Common myeloid progenitor, CD34-positive (primary cell): ENCODE data around the gene MCC.
"Not testable (repeated sequence)": the region's sequence is repeated elsewhere in the genome, so short reads cannot be mapped to it uniquely, and the experiment has no call there.

ENCODE experiments used
- CTCF ChIA-PET: fragments of 350-600 bp; sonication (Branson Sonifier 250); formaldehyde crosslinking; loops from one replicate; lab custom pipeline; 2021; ENCODE audit warnings: antibody characterized with exemption; lab: Charles Lee
- POLR2A ChIA-PET: fragments of 350-600 bp; sonication (Branson Sonifier 250); formaldehyde crosslinking; loops from one replicate; lab custom pipeline; 2021; ENCODE audit warnings: antibody characterized with exemption; lab: Charles Lee
- DNase-seq, 3 donors: peaks; one replicate each; pipeline versions ENCODE4 v3.0.0 to v3.0.0-alpha.2; 2013
- H3K27ac ChIP-seq, 2 experiments: 1 replicate in 1 of 2; 2 replicates in 1 of 2; pipeline ENCODE4 v1.7.0; 2013; ENCODE audit warnings: inconsistent platforms in 2 of 2, low read length in 2 of 2, mild to moderate bottlenecking in 2 of 2, low read depth in 1 of 2, moderate library complexity in 1 of 2; ENCODE audit not compliant: severe bottlenecking in 2 of 2, insufficient read depth in 1 of 2, poor library complexity in 1 of 2
- H3K27me3 ChIP-seq, 5 experiments: replicated peaks in 2 of 5; 1 replicate in 3 of 5; 2 replicates in 2 of 5; pipeline versions ENCODE4 v1.6.1 to v1.7.0; 2013; ENCODE audit warnings: low read length in 4 of 5, mild to moderate bottlenecking in 2 of 5, moderate library complexity in 2 of 5, inconsistent platforms in 1 of 5; ENCODE audit not compliant: insufficient read depth in 5 of 5, control insufficient read depth in 4 of 5
- H3K36me3 ChIP-seq, 4 experiments: 1 replicate in 2 of 4; 2 replicates in 2 of 4; pipeline versions ENCODE4 v1.6.1 to v1.7.0; 2013; ENCODE audit warnings: low read length in 3 of 4, control low read depth in 1 of 4, mild to moderate bottlenecking in 1 of 4; ENCODE audit not compliant: control insufficient read depth in 4 of 4, insufficient read depth in 4 of 4
- H3K4me1 ChIP-seq, 4 experiments: 1 replicate in 3 of 4; 2 replicates in 1 of 4; pipeline versions ENCODE4 v1.6.1 to v1.7.1; 2013; ENCODE audit warnings: low read length in 3 of 4, mild to moderate bottlenecking in 3 of 4, control low read depth in 1 of 4, inconsistent platforms in 1 of 4, moderate library complexity in 1 of 4; ENCODE audit not compliant: control insufficient read depth in 4 of 4, insufficient read depth in 4 of 4; ENCODE audit errors: control extremely low read depth in 1 of 4
- H3K4me3 ChIP-seq, 7 experiments: 1 replicate in 4 of 7; 2 replicates in 3 of 7; pipeline versions ENCODE4 v1.5.1 to v1.7.0; 2013; ENCODE audit warnings: mild to moderate bottlenecking in 7 of 7, low read length in 6 of 7, moderate library complexity in 6 of 7, inconsistent platforms in 2 of 7, low read depth in 2 of 7, control low read depth in 1 of 7; ENCODE audit not compliant: insufficient read depth in 4 of 7, control insufficient read depth in 1 of 7; ENCODE audit errors: extremely low read depth in 1 of 7
- H3K9me3 ChIP-seq, 5 experiments: 1 replicate in 4 of 5; 2 replicates in 1 of 5; pipeline versions ENCODE4 v1.6.1 to v1.7.1; 2013; ENCODE audit warnings: low read length in 4 of 5, mild to moderate bottlenecking in 2 of 5, inconsistent platforms in 1 of 5, low read depth in 1 of 5, moderate library complexity in 1 of 5; ENCODE audit not compliant: control insufficient read depth in 4 of 5, insufficient read depth in 2 of 5; ENCODE audit errors: control extremely low read depth in 1 of 5
- WGBS: methylation state at CpG from one replicate; pipeline ENCODE4 v1.1.5; 2013; ENCODE audit not compliant: insufficient coverage; 5-methylcytosine and 5-hydroxymethylcytosine counted together

The MCC gene

DNA sequence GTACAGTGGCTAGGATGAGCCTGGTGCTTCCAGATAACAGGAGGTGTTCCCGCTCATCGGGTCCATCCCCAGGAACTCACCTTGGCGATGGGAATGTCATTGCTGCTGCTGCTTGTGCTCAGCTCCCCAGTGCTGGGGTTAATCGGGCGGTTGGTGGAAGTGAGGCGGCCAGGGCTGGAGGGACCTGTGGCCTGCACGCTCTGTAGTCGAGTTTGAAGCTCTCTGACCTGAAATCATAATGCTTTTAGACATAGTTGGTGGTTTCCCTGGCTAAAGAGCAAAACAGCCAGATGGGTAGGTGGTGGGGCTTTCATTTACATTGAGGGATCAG, 403.2 kb downstream of the MCC start:
- H3K9me3 ChIP-seq, result no peaks in the 10 kb centered on the region
- H3K36me3 ChIP-seq, result no peaks in the 10 kb centered on the region
- peaks cover 0 to 17% (median 3%) of the 10 kb centered on the region in 5 experiments for H3K27me3 ChIP-seq
- DNase-seq, result no peak
- POLR2A ChIA-PET, result no interaction called here
- H3K4me1 ChIP-seq, result no peaks in the 10 kb centered on the region
- H3K4me3 ChIP-seq, result no peak overlapping the region
- 94% methylated on average over 8 of the region's 8 CpGs for whole genome bisulfite sequencing
- CTCF ChIA-PET, result no interaction called here
- no peak overlapping the region for H3K27ac ChIP-seq

GRCh38 chr5:113084402-113085083, 403.7 kb downstream of the MCC start:
- Histone ChIP-seq H3K9me3 (no peaks in the 10 kb centered on the region), H3K4me3 (no peak overlapping the region), H3K27me3 (peaks cover 0 to 15% (median 0%) of the 10 kb centered on the region in 5 experiments), H3K27ac (no peak overlapping the region), H3K36me3 (no peaks in the 10 kb centered on the region), H3K4me1 (no peaks in the 10 kb centered on the region)
- ChIA-PET CTCF (no interaction called here), POLR2A (no interaction called here)
- WGBS, result 68% methylated on average over 3 of the region's 3 CpGs
- DNase-seq, result no peak

GRCh38 chr5:113083481-113083880, 404.8 kb downstream of the MCC start:
- no peaks in the 10 kb centered on the region for H3K9me3 ChIP-seq
- ChIA-PET POLR2A (no interaction called here), CTCF (interaction anchor here (0.6 kb wide), 1 partner anchor 36 kb away, joined by 3 read pairs; no protein-coding TSS in a partner anchor)
- H3K4me3 ChIP-seq, result no peak overlapping the region
- no peak for DNase-seq
- peaks cover 0 to 8% (median 0%) of the 10 kb centered on the region in 5 experiments for H3K27me3 ChIP-seq
- H3K36me3 ChIP-seq, result no peaks in the 10 kb centered on the region
- H3K27ac ChIP-seq, result no peak overlapping the region
- no peaks in the 10 kb centered on the region for H3K4me1 ChIP-seq

- CTCF ChIA-PET, result no interaction called here
- H3K27me3 ChIP-seq, result peaks cover 0 to 5% (median 0%) of the 10 kb centered on the region in 5 experiments
- DNase-seq, result no peak
- 94% methylated on average over 5 of the region's 7 CpGs for WGBS
- H3K4me3 ChIP-seq, result no peak overlapping the region
- H3K36me3 ChIP-seq, result no peaks in the 10 kb centered on the region
- no peaks in the 10 kb centered on the region for H3K4me1 ChIP-seq
- POLR2A ChIA-PET, result no interaction called here
- H3K27ac ChIP-seq, result no peak overlapping the region
- no peaks in the 10 kb centered on the region for H3K9me3 ChIP-seq
Observed at GRCh38 chr5:113082547-113082905, 405.7 kb downstream of the MCC start.

- H3K27me3 ChIP-seq, result peaks cover 0 to 4% (median 0%) of the 10 kb centered on the region in 5 experiments
- CTCF ChIA-PET, result interaction anchor here (1.3 kb wide), 1 partner anchor 18 kb away, joined by 3 read pairs; no protein-coding TSS in a partner anchor
Observed at GRCh38 chr5:113081881-113082546, 406.2 kb downstream of the MCC start.

DNA sequence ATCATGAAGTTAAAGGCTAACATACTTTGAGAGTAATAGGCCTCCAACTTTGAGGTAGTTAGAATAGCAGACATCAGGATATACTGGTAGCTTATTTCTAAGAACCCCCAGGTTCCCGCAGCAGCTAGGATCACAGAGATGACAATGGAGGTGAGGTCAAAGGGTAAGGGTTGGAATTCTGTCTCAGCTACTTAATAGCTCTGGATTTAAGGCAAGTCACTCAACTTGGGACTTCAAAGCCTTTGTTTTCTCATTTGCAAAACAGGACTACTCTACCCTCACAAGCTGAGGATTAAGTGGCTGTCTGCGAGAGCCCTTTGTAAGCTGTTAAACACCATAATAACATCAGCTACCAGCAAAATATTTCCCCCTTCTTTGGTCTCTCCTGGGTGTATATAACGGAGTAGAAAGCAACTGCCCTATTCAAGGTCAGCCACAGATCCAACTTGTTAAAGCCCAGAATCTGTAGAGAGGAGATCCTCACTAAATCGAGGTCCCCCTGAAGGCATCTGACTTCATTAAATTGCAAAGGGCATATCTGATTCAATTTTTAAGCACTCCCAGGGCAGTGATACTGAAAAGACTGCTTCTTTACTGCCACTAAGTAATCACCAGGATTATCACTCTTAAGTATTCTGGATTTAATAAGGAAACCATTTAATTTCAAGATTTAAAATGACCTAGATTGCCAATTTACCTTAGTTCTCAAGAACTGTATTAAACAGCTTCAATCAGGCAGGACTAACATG, 407.0 kb downstream of the MCC start:
- H3K36me3 ChIP-seq, result no peaks in the 10 kb centered on the region
- H3K27me3 ChIP-seq, result no peaks in the 10 kb centered on the region
- H3K27ac ChIP-seq, result no peak overlapping the region
- no peaks in the 10 kb centered on the region for H3K4me1 ChIP-seq
- peaks cover 0 to 1% (median 0%) of the 10 kb centered on the region in 5 experiments for H3K9me3 ChIP-seq
- no peak overlapping the region for H3K4me3 ChIP-seq
- 94% methylated on average over 3 of the region's 4 CpGs for WGBS
- CTCF ChIA-PET, result interaction anchor here (1.3 kb wide), 1 partner anchor 19 kb away, joined by 3 read pairs; no protein-coding TSS in a partner anchor
- POLR2A ChIA-PET, result no interaction called here
- no peak for DNase-seq

More at GRCh38 chr5:113081881-113082546, 406.2 kb downstream of the MCC start:
- 89% methylated on average over 5 of the region's 5 CpGs for WGBS
- DNase-seq, result no peak
- POLR2A ChIA-PET, result no interaction called here
- no peak overlapping the region for H3K4me3 ChIP-seq
- H3K4me1 ChIP-seq, result no peaks in the 10 kb centered on the region
- no peaks in the 10 kb centered on the region for H3K36me3 ChIP-seq
- H3K9me3 ChIP-seq, result no peaks in the 10 kb centered on the region
- H3K27ac ChIP-seq, result no peak overlapping the region

DNA sequence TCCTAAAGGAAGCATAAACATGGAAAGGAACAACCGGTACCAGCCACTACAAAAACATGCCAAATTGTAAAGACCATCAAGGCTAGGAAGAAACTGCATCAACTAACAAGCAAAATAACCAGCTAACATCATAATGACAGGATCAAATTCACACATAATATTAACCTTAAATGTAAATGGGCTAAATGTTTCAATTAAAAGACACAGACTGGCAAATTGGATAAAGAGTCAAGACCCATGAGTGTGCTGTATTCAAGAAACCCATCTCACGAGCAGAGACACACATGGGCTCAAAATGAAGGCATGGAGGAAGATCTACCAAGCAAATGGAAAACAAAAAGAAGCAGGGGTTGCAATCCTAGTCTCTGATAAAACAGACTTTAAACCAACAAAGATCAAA, 411.6 kb downstream of the MCC start:
- CTCF ChIA-PET, H3K36me3 ChIP-seq, H3K27ac ChIP-seq, H3K27me3 ChIP-seq, H3K4me3 ChIP-seq, H3K4me1 ChIP-seq, POLR2A ChIA-PET, DNase-seq: not testable (repeated sequence)
- WGBS, result 100% methylated on average over 1 of the region's 2 CpGs
- peaks cover 0 to 11% (median 3%) of the 10 kb centered on the region in 5 experiments for H3K9me3 ChIP-seq
